H1 (cell line): ENCODE data around the gene F7.

ENCODE experiments used
- CBX8 ChIP-seq: fragments of 300-800, 300-1000 bp; sonication (generic); IDR thresholded peaks from 2 replicates; pipeline ENCODE4 v1.7.1; 2016; ENCODE audit warnings: low read depth, low read length, borderline replicate concordance
- CHD1 ChIP-seq: IDR thresholded peaks from 2 replicates; pipeline ENCODE4 v1.6.1; 2012; ENCODE audit warnings: low read depth, low read length, improper control_type of control experiment
- CHD2 ChIP-seq: IDR thresholded peaks from 2 replicates; pipeline ENCODE4 v1.6.1; 2012; ENCODE audit warnings: low read length, improper control_type of control experiment
- EP300 ChIP-seq, 2 experiments: IDR thresholded peaks; 1 replicate in 1 of 2; 2 replicates in 1 of 2; pipeline ENCODE4 v1.6.1; 2011 to 2012; ENCODE audit warnings: low read depth in 2 of 2, low read length in 2 of 2, mild to moderate bottlenecking in 2 of 2, borderline replicate concordance in 1 of 2, inconsistent platforms in 1 of 2, moderate library complexity in 1 of 2
- PHF8 ChIP-seq: fragments of 200-600 bp; sonication (generic); conservative IDR thresholded peaks from 2 replicates; pipeline ENCODE4 v1.7.1; 2012; ENCODE audit warnings: low read depth, mild to moderate bottlenecking, inconsistent platforms, low read length, moderate library complexity
- POLR2A ChIP-seq, 2 experiments: IDR thresholded peaks; 1 replicate in 1 of 2; 2 replicates in 1 of 2; pipeline ENCODE4 v1.6.1; 2011; ENCODE audit warnings: low read depth in 2 of 2, low read length in 2 of 2, mild to moderate bottlenecking in 2 of 2; ENCODE audit errors: control extremely low read depth in 1 of 2
- POLR2AphosphoS5 ChIP-seq: IDR thresholded peaks from 2 replicates; pipeline ENCODE4 v1.6.1; 2011; ENCODE audit warnings: low read depth, low read length
- RAD21 ChIP-seq, 2 experiments: IDR thresholded peaks in 1 of 2; conservative IDR thresholded peaks in 1 of 2; 2 replicates each; pipeline ENCODE4 v1.6.1; 2011; ENCODE audit warnings: low read depth in 2 of 2, low read length in 2 of 2, improper control_type of control experiment in 1 of 2, inconsistent platforms in 1 of 2, mild to moderate bottlenecking in 1 of 2, moderate library complexity in 1 of 2
- SAP30 ChIP-seq: fragments of 300-600 bp; sonication (generic); IDR thresholded peaks from 2 replicates; pipeline ENCODE4 v1.7.1; 2012; ENCODE audit warnings: low read length, moderate library complexity, mild to moderate bottlenecking, inconsistent platforms; ENCODE audit not compliant: insufficient read depth, insufficient replicate concordance
- SP1 ChIP-seq: IDR thresholded peaks from 2 replicates; pipeline ENCODE4 v1.6.1; 2011; ENCODE audit warnings: low read depth, low read length
- TEAD4 ChIP-seq: IDR thresholded peaks from 2 replicates; pipeline ENCODE4 v1.6.1; 2012; ENCODE audit warnings: low read depth, low read length, inconsistent platforms, mixed read lengths
- YY1 ChIP-seq: IDR thresholded peaks from 2 replicates; pipeline ENCODE4 v1.6.1; 2011; ENCODE audit warnings: low read depth, mild to moderate bottlenecking, low read length
- TF ChIP-seq, protein P1 (sequence below), 3 experiments: IDR thresholded peaks; 1 replicate in 2 of 3; 2 replicates in 1 of 3; pipeline versions ENCODE4 v1.5.1 to v1.6.1; 2011; ENCODE audit warnings: low read length in 3 of 3, mild to moderate bottlenecking in 3 of 3, inconsistent platforms in 2 of 3, low read depth in 1 of 3, moderate library complexity in 1 of 3; ENCODE audit not compliant: insufficient read depth in 1 of 3; ENCODE audit errors: control extremely low read depth in 1 of 3
- TF ChIP-seq, protein P2 (sequence below): IDR thresholded peaks from 2 replicates; pipeline ENCODE4 v1.6.1; 2011; ENCODE audit warnings: low read depth, mild to moderate bottlenecking, low read length; ENCODE audit not compliant: insufficient read depth

DNA sequence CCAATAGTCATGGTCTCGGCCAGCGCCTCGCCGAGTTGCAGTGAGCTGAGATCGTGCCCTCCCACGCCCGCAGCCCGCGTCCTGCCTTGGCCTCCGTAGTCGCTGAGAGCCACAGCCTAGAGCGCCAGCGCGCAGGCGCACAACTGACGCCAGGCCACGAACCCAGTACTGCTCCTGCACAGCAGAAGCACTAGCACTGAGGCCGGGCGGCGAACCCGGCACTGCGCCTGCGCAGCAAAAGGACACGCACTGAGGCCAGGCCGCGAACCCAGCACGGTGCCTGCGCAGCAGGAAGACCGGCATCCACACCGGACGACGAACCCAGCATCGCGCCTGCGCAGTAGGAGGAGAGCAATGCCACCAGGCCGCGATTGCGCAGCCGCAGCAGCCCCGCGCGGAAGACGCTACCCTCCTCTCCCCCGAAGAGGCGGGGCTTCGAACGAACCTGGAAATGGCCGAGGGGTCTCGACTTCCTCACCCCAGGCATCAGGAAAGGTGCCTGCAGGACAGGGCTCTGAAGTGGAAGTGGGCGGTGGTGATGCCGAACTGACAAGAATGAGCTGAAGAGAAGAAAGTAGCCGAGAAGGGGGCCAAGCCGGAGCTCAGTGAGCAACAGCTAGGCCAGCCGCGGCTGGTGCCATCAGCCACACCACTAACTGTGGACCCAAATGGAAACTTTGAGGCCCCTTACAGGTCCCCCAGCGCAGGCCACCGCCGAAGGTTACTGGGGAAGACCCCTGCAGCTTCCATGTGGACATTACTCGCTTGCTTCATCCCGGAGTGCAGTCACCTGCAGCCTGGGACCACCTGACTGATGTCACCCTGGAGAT is 24.5 kb downstream of the F7 start:
- TF ChIP-seq, protein P1, sequence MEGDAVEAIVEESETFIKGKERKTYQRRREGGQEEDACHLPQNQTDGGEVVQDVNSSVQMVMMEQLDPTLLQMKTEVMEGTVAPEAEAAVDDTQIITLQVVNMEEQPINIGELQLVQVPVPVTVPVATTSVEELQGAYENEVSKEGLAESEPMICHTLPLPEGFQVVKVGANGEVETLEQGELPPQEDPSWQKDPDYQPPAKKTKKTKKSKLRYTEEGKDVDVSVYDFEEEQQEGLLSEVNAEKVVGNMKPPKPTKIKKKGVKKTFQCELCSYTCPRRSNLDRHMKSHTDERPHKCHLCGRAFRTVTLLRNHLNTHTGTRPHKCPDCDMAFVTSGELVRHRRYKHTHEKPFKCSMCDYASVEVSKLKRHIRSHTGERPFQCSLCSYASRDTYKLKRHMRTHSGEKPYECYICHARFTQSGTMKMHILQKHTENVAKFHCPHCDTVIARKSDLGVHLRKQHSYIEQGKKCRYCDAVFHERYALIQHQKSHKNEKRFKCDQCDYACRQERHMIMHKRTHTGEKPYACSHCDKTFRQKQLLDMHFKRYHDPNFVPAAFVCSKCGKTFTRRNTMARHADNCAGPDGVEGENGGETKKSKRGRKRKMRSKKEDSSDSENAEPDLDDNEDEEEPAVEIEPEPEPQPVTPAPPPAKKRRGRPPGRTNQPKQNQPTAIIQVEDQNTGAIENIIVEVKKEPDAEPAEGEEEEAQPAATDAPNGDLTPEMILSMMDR (IDR thresholded peaks at IDR 0.05; ENCODE audit: control extremely low read depth in 1 of 3, insufficient read depth in 1 of 3, low read depth in 1 of 3, low read length in 3 of 3) = no peak
- TF ChIP-seq POLR2A (IDR thresholded peaks at IDR 0.05; ENCODE audit: control extremely low read depth in 1 of 2, low read depth in 2 of 2, low read length in 2 of 2) = no peak
- TF ChIP-seq CHD1 = no peak
- no peak for TF ChIP-seq POLR2AphosphoS5
- no peak for TF ChIP-seq EP300 (IDR thresholded peaks at IDR 0.05; ENCODE audit: borderline replicate concordance in 1 of 2, low read depth in 2 of 2, low read length in 2 of 2)
- TF ChIP-seq, protein P2, sequence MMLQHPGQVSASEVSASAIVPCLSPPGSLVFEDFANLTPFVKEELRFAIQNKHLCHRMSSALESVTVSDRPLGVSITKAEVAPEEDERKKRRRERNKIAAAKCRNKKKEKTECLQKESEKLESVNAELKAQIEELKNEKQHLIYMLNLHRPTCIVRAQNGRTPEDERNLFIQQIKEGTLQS = no peak
- TF ChIP-seq TEAD4 = no peak
- TF ChIP-seq YY1 = no peak
- TF ChIP-seq PHF8 = no peak
- no peak for TF ChIP-seq SAP30
- TF ChIP-seq CBX8 = no peak
- TF ChIP-seq SP1 = no peak
- no peak for TF ChIP-seq CHD2
- TF ChIP-seq RAD21 (IDR thresholded peaks at IDR 0.05 in 1 of 2, conservative IDR thresholded peaks at IDR 0.05 in 1 of 2; ENCODE audit: low read depth in 2 of 2, low read length in 2 of 2) = no peak
